ENCODE results near the gene CTPS1.

Gene CTPS1

DNA sequence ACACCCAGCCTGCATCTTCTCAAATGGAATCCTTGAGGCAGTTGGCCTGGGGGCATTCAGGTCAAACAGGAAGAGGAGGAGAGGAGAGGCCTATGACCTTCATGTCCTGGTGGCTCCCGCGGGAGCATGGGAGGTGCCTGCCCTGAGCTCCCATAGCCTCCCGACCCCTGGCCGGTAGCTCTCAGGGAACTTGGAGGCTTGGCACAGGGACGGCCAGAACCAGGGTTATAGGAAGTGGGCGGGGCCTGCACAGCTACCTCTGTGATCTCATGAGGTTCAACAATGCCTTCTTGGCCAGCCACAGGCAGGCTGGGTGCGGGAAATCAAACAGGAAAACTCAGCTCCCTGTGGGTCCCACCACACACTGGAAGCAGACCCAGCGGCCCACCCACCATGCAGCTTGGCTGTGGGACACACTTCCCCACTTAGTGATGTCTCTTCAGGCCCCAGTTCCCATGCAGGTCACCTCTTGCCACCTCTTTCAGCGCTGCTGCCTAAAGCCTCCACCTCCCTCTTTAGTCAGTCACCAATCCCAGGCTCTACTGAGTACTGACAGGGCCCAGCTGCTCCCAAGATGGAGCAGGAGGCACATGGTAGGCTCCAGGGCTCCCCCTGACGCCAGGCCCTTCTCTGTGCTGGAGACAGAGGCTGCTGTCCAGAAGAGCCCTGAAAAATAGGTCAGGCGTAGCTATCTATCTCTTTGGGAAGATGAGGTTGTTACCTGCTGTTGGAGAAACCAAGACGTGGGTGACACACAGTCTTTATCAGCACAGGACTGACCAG is 42.2 kb downstream of the CTPS1 start, which contains the start of gene SLFNL1:
Gene SLFNL1 (minus strand): TSS at position 200 of the 783 bp plus-strand sequence. CDS start 1,065 bp downstream, outside the sequence.
- no peak for DNase-seq

DNA sequence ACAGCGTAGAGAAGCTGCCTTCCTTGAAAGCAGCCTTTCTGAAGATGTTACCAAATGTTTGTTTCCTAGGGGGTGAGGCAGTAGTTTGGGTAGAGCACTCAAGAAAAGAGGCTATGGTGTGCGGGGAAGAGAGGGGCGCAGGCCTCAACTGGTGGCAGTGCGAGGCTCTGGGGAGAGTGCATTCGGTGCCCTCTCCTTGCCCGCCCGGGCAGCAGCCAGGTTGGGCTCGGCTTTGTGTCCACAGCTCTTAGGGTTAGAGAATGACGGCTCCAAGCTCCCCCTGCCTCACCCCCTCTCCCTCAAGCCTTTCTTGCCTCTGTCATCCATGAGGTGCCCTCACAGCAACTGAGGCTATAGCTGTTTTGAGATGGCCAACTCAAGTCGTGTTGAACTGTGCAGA is 42.9 kb downstream of the CTPS1 start:
- DNase-seq: no peak

DNA sequence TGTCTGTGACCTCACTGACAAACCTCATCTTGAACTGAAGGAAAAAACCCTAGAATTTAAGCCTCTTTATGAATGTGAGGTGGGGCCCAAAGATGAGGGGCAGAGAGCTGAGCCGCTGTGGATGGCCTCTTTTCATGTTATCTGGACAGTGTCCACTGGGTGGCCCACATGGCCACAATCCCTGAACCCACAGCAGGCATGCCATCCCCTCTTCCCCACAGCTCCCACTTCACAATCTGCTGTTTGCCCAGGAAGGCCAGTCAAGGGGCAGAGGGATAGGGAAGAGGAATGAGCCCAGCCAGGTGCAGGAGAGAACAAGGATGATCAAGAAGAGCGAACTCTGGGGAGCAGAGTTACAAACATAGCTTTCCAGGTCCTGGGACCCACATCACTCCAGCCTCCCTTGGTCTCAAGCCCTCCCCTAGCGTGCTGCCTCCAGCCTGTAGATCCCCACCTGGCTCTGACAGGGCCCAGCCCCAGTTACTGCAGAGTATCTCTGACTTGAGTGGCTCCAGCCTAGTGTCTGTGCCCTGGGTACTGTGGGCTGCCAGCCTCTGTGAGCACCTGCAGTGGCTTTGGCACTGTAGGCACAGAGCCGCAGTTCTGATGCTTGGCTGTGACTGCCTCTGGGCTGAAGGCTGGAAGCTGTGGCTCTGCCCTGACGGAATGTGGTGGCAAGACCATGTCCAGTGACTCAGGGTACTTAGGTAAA is 43.9 kb downstream of the CTPS1 start:
- DNase-seq: no peak

DNA sequence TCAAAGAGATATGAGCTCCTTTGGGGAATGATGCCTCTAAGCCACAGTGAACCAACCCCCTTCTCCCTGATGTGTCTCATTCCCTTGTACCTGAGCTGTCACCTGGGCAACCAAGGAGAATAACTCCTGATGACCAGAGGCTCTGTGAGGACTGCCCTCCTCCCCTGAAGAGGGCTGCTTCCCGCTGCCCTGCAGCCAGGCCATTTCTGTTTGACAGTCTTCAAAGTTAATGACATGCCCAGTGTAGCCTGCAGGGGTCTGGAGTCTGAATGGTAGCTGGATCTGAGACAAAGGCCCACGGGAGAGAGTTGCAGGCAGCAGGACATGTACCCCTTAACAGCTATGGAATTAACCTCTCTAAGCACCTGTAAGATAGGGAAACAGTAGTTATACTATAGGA is 45.5 kb downstream of the CTPS1 start:
- DNase-seq: no peak

DNA sequence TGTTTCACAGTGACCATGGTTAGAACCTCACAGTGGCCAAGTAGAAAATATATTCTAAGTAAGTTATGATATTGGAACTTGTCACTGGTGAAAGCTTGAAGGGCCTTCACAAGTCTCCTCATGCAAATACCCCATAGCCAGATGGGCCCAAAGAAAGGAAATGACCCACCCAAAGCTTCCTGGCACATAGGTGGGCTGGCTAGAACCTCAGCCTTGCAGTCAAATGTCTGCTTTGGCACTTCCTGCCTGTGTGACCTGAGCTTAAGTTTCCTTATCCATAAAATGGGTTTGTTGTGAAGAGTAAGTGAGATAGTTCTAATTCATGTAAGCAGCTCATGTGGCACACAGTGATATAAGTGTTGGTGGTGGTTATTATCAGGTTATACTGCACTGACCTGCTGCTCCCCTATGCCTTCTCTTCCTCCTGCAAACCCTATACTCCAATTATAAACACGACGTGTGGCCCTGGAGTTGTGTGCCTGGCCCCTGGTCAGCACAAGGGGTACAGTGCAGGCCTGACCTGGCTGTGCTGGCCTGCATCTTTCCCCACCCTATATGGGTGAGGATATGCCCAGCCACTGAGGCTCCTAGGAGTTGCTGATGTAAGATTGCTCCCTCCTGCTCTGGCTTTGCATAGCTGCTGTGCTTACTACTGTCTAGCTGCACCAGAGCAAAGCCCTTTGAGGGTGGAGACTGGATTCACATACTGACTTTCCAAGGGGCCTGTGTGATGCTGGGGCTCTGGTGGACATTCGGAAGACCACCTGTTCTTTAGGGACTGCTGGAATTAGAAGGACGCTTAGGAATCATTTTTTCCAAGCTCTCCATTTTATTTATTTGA is 46.7 kb downstream of the CTPS1 start:
- no peak for DNase-seq

DNA sequence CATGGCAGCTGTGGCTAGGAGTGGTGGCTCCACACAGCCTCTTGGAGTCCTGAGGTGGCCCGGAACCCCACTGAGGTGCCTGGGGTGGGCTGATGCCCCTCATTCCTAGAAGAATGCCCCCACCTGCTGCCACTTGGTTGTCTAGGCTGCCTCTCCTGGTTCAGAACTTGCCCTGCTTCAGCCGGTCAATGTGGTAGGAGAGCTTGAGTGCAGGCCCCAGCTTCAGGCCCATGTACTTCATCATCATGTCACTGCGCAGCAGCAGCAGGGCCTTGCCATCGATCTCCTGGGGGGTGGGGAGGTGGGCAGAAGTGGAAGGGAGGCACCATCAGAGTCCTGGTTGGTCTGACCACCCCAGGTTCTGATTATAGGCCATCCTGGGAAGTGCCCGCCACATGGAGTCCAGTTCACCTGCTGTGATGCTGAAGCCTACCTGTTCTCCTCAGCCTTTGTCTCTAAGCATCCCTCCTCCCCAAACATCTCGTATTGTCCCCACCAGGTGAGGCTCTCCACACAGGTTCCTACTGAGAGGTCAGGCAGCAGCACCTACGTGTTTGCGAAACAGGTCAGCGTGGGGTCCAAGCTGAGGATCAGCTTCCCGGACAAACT is 48.6 kb downstream of the CTPS1 start:
- no peak for DNase-seq

DNA sequence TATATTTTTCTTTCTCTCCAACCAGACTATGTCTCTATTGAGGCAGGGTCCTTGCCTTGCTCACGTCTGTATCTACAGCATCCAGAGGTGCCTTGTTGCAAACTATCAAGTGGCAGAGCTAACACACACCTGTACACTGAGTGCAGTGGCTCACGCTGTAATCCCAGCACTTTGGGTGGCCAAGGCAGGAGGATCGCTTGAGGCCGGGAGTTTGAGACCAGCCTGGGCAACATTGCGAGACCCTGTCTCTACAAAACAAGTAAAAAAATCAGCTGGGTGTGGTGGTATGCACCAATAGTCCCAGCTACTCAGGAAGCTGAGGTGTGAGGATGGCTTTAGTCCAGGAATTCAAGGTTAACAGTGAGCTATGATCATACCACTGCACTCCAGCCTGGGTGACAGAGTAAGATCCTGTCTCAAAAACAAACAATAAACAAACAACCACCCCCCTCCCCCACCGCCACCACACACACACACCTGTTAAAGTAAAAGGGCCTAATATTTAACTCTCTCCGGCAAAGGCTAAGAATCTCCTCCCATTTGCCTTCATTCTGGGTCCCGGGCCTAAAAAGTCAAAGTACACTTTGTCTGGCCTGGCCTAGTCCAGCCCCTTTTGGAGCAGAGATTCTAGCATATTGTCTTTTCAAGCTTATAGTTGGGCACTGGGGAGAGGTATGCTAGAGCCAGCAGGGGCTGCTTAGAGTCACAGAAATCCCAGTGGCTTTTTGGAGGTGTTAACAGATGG is 51.5 kb downstream of the CTPS1 start:
- no peak for DNase-seq

DNA sequence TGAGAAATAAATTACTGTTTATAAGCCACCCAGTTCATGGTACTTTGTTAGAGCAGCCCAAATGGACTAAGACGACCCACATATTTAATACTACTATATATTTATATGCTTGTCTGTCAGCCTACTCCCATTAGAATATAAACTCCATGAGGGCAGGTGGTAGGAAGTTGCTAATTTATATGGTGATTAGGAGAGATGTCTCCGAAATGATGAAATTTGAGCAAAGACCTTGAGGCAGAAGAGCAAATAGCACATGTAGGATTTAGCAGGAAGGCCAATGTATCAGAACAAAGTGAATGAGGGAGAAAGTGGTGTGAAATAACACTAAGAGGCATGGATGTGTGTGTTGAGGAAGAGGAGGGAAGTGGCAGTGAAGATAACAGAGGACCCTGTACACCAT is 52.7 kb downstream of the CTPS1 start:
- no peak for DNase-seq

DNA sequence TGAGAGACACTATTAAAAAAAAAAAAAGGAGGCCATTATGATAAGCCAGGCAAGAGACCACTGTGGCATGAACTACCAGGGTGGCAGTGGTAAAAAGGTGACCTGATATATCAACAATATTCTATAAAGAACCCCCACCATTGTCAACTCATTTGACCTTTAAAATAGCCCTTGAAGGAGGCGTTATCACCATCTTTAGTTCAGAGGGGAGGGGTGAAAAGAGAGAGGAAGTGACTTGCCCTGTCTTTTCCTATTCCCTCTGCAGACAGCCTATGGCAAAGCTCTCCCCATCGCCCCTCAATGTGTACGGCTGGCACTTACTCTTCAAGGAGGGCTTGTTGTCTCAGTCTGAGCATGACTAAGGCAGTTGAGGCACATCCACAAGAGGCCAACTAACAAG is 53.8 kb downstream of the CTPS1 start:
- DNase-seq: no peak

DNA sequence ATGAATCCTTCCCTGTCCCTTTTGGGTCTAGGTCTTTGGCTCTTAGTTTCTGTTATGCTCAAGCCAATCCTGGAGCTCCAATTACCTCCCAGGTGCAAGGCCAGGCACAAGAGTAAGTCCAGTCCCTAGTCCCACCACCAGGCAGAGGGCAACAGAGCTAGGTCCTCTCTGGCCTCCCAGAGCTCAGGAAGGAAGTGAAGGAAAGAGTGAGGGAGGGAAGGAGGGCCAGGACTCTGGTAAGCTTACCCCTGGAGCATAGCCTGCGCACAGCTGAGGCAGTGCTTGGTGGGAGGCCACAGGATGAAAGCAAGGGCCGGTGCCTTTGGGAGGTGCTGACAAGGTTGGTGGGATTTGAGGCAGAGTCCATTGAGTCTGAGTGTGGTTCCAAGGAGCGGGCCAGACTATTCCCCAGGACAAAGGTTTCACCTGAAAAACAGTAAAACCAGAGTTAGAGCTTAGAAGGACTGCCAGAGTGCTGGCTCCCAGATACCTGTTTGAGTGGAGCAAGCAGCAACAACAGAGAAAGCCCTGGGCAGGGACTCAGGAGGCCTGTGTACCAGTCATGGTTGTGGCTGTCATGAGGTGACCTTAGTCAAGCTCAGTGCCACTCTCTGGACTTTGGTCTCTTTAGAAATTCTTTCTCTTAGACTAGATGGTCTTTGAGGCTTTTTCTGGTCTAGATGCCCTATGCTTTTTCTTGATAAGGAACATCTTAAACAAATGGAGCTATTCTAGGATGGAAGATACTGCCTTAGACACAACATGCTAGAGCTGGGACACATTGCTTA is 57.8 kb downstream of the CTPS1 start:
- no peak for DNase-seq

DNA sequence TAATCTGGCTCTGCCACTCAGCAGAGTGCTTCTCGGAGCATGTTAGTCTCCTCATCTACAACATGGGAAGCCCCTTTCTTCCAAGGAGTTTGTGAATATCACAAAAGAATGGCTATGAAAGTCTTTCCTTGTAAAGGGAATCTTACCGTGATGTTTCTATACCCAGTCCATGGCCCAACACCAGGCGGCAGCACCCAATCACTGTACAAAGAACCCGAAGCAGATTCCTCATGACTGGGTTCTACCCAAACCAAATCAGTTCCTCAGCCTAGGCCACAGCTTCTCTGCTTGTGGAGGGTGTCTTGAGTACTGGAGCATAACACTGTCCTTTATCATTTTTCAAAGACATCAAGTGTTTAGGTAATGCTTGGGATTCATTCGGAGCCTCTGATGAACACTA is 58.6 kb downstream of the CTPS1 start:
- no peak for DNase-seq

DNA sequence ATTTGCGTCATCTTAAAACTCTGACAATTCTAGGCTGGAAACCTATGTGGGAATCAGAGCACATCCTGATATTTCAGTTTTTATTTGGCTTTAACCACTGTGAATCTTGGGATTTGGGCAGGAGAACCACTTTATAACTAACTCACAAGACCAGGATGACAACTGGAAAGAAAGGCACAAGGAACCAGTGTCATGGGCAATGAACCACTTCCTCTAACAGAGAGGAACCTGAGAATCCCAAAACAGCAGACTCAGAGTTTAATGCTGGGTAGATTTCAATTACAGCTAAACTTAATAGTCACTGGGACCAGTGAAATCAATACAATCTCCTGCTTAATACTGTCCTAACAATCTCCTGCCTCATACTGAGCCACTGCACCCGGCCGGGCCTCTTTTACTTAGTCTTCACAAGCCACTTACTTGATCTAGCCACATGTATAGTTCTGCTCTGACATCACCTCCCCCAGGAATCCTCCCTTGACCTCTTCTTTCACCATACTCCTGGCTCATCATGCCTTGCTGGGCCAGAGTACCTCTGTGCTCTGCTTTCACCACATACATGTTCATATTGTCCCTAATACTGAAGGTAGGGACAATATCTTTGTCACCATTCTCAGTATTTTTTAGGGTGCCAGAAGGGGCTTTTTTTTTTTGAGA is 62.2 kb downstream of the CTPS1 start:
- no peak for DNase-seq

DNA sequence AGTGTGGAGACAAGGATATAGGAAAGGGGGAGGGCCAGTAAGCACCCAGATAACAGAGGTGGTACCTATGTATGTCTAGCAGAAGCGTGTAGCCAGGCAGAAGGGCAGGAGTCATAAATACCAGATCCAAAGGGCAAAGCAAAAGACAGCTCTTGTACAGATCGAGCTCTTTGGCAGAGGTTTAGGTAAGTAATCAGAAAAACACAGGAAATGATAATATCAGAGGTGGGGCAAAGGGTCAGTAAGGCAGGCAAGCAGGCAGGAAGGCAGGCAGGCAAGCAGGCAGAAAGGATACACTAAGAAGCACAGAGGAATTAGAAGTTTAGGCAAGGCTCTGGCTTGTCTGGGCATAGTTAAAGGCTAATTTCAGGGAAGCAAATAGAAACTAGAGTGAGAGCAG is 64.7 kb downstream of the CTPS1 start:
- no peak for DNase-seq

DNA sequence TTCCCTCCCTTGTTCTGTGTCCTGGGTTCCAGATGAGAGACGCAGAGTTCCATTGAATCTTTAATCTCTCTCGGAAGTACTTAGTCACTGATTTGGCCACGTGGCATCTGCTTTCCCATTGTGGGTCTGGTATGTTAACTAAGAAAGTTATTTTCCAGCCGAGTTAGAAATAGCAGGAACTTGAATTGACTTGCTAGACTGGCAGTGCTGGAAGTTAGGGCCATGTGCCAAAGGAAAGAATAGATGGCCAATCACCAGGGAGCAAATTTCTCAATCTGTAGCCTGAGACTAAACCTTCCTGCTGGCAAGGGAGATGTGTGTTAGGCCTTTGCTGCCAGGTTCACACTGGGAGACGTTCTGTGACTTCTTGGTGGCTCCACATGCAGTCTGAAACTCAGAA is 66.2 kb downstream of the CTPS1 start:
- DNase-seq: peak in 1 of 56 donors; percentile 6

DNA sequence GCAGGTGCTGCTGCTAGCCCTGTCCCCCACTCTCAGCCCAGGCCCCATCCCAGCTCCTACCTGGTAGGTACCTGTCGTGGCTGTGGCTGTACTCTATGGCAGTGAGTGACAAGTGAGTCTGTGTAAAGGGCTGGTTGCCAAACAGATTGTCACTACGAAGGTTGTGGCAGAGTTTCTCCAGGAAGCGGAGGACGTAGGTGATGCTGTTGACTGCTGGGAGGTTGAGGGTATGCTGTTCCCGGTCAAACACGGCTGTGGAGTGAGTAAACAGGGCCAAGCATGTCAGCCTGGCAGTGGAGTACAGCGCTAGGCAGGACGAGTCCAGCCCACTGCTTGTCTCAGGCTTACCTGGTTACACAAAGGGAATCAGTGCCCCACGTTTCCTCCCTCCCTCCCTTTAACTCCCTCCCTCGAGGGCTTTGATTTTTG is 66.9 kb downstream of the CTPS1 start:
- no peak for DNase-seq

DNA sequence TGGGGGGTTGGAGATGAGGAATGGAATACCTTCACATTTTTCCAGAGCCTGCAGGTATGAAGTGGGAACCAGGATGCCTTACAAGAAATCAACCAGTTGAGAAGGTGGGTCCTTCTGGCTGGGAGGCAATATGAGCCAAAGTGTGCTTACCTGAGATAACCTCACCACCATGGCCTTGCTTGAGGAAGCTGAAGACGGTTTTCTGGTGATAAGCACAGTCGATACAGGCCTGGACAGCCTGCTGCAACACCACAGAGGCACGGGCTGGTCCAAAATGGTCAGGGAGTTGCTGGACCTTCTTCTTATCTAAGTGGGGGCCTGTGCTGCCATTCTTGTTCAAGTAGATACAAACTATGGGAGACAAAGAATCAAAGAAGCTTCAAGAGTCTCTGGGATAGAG is 69.0 kb downstream of the CTPS1 start:
- DNase-seq: no peak

DNA sequence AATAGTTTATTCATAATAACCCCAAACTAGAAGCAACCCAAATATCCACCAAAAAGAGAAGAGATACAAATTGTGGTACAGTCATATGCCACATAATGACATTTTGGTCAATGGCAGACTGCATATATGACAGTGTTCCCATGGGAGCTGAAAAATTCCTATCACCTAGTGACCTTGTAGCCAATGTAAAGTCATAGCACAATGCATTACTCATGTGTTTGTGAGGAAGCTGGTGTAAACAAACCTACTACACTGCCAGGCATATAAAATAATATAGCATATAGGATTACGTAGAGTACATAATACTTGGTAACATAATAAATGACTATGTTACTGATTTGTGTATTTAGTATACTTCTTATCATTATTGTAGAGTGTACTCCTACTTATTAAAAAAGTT is 71.5 kb downstream of the CTPS1 start:
- no peak for DNase-seq

DNA sequence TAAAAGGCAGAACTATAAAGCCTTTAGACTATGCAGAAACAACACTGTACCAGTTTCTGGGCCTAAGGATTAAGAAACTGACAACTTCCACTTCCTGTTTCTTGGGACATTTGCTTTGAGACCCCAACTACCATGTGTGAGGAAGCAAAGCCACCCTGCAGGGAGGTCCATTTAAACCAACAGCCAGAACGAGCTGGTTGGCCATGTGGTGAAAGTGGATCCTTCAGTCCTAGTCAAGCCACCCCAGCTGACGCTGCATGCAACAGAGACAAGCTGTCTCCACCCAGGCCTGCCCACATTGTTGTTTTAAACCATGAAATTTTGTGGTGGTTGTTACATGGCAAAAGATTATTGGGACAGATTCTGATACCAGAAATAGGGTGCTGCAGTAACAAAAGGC is 73.8 kb downstream of the CTPS1 start:
- no peak for DNase-seq

DNA sequence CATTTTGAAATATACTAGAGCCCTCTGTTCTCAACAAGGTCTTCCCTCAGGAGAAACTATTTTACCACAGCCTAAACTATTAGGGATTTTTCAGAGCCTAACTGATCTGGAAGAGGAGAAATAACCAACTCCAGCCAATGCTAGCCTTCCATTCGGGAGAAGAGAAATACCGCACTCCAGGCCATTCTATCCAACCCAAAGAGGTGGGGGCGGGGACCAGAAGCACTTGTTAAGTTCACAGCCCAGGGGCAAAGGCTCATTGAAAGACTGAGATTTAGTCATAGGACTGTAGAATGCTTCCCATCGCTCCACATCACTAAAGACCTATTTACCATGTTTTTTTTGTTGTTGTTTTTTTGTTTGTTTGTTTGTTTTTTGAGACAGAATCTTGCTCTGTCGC is 77.4 kb downstream of the CTPS1 start:
- no peak for DNase-seq
